ENCODE data around the gene NELFCD.

DNA sequence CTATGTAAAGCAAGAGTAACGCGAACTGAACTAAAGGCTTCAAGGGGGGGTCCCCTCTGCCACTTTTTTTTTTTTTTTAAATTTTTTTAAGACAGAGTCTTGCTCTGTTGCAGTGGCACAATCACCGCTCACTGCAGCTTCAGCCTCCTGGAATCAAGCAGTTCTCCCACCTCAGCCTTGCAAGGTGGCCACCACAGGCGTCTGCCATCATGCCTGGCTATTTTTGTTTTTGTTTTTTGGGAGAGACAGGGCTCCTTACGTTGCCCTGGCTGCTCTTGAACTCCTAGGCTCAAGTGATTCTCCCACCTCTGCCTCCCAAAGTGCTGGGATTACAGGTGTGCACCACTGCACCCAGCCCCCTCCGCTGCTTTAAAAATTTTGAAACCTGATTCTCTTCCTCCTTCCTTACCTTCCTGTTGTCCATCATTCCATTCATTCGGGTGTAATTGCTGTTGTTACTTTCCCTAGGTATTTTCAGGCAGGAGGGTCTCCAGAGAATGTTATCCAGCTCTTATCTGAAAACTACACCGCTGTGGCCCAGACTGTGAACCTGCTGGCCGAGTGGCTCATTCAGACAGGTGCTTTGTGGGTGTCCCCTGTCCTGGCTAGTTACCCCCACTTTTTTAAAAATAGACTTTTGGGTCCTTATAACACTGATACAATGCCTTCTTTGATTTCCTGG lies 5.4 kb downstream of the NELFCD start:
- TF ChIP-seq, protein P1, sequence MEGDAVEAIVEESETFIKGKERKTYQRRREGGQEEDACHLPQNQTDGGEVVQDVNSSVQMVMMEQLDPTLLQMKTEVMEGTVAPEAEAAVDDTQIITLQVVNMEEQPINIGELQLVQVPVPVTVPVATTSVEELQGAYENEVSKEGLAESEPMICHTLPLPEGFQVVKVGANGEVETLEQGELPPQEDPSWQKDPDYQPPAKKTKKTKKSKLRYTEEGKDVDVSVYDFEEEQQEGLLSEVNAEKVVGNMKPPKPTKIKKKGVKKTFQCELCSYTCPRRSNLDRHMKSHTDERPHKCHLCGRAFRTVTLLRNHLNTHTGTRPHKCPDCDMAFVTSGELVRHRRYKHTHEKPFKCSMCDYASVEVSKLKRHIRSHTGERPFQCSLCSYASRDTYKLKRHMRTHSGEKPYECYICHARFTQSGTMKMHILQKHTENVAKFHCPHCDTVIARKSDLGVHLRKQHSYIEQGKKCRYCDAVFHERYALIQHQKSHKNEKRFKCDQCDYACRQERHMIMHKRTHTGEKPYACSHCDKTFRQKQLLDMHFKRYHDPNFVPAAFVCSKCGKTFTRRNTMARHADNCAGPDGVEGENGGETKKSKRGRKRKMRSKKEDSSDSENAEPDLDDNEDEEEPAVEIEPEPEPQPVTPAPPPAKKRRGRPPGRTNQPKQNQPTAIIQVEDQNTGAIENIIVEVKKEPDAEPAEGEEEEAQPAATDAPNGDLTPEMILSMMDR (IDR thresholded peaks at IDR 0.05): no peak
- TF ChIP-seq POLR2A (IDR thresholded peaks at IDR 0.05): no peak
